HL-60/S4 treated with retinoic acid at 250 ng/mL for 4 days and 3 days (cell line): Measurements from ENCODE around the gene APLN.

ENCODE experiments used
- in situ Hi-C: fragments of 300-500 bp; cut with MboI; formaldehyde crosslinking; loops from 2 replicates; pipeline ENCODE4 v1.7.0; 2022; ENCODE audit warnings: low sequenced_read_pairs

The APLN gene

GRCh38 chrX:129663171-129663570 lies 8.4 kb upstream of the APLN start:
- in situ Hi-C loops: no loop called here

GRCh38 chrX:129661369-129661768 lies 6.6 kb upstream of the APLN start:
- in situ Hi-C loops: no loop called here

- in situ Hi-C loops: no loop called here
Measured at GRCh38 chrX:129659861-129660260, 5.1 kb upstream of the APLN start.

GRCh38 chrX:129659141-129659540 lies 4.4 kb upstream of the APLN start:
- in situ Hi-C loops: no loop called here

- in situ Hi-C loops: no loop called here
Measured at GRCh38 chrX:129658429-129658828, 3.7 kb upstream of the APLN start.

GRCh38 chrX:129655547-129656249 lies 942 bp upstream of the APLN start:
- in situ Hi-C loops: no loop called here

- in situ Hi-C loops: no loop called here
Measured at GRCh38 chrX:129653971-129654651, 645 bp downstream of the APLN start.

GRCh38 chrX:129653181-129653970 lies 1.4 kb downstream of the APLN start:
- in situ Hi-C loops: no loop called here

GRCh38 chrX:129652565-129653169 lies 2.1 kb downstream of the APLN start:
- in situ Hi-C loops: no loop called here

- in situ Hi-C loops: no loop called here
Measured at GRCh38 chrX:129651756-129652564, 2.8 kb downstream of the APLN start.

GRCh38 chrX:129650821-129651510 lies 3.8 kb downstream of the APLN start:
- in situ Hi-C loops: no loop called here

GRCh38 chrX:129650183-129650689 lies 4.5 kb downstream of the APLN start:
- in situ Hi-C loops: no loop called here

GRCh38 chrX:129649268-129650182 lies 5.2 kb downstream of the APLN start:
- in situ Hi-C loops: no loop called here

- in situ Hi-C loops: no loop called here
Measured at GRCh38 chrX:129648514-129649267, 6.1 kb downstream of the APLN start.

GRCh38 chrX:129647418-129648410 lies 7.0 kb downstream of the APLN start:
- in situ Hi-C loops: no loop called here

- in situ Hi-C loops: no loop called here
Measured at GRCh38 chrX:129646566-129647417, 8.0 kb downstream of the APLN start.
